T-cell (primary cell): ENCODE data around the gene CDX4. TPM values are rescaled to one million over a fixed set of nuclear protein-coding genes. Genes with fewer than 3 reads are reported as not detected.
"Not testable (repeated sequence)": the region's sequence is repeated elsewhere in the genome, so short reads cannot be mapped to it uniquely, and the experiment has no call there.

Source experiments
- ATAC-seq, 4 experiments: fragments of 200-7000 bp in 3 of 4; fragments of 150-1000 bp in 1 of 4; cut with Tn5 transposase; replicated peaks in 1 of 4; 1 replicate in 3 of 4; 2 replicates in 1 of 4; pipeline ENCODE4 v1.10.0; 2021; ENCODE audit warnings: moderate library complexity in 3 of 4, mild to moderate bottlenecking in 2 of 4, moderate number of reproducible peaks in 1 of 4
- CTCF ChIA-PET, 2 donors: fragments of 300-600 bp; sonication (Branson Sonifier 250); formaldehyde crosslinking; loops; one replicate each; lab custom pipeline; 2022; ENCODE audit warnings: antibody characterized with exemption in 2 of 2; lab: Charles Lee
- POLR2A ChIA-PET, 2 donors: fragments of 300-600 bp; sonication (Branson Sonifier 250); formaldehyde crosslinking; loops; one replicate each; lab custom pipeline; 2022; ENCODE audit warnings: antibody characterized with exemption in 2 of 2; lab: Charles Lee
- DNase-seq, 35 experiments: peaks; one replicate each; pipeline versions ENCODE4 v3.0.0 to v3.0.0-alpha.2; 2013 to 2023
- H3K27ac ChIP-seq: one replicate; pipeline ENCODE4 v1.5.1; 2013; ENCODE audit warnings: low read length
- H3K27me3 ChIP-seq, 2 experiments: replicated peaks in 1 of 2; 1 replicate in 1 of 2; 2 replicates in 1 of 2; pipeline versions ENCODE4 v1.6.1 to v1.7.0; 2013; ENCODE audit warnings: low read length in 1 of 2, mixed read lengths in 1 of 2; ENCODE audit not compliant: control insufficient read depth in 2 of 2, insufficient read depth in 2 of 2; ENCODE audit errors: extremely low read depth in 1 of 2
- H3K36me3 ChIP-seq, 2 donors: 1 replicate in 1 of 2; 2 replicates in 1 of 2; pipeline versions ENCODE4 v1.6.1 to v1.7.0; 2013; ENCODE audit warnings: low read length in 1 of 2; ENCODE audit not compliant: control insufficient read depth in 2 of 2, insufficient read depth in 1 of 2; ENCODE audit errors: extremely low read depth in 1 of 2
- H3K4me1 ChIP-seq, 2 experiments: 1 replicate in 1 of 2; 2 replicates in 1 of 2; pipeline versions ENCODE4 v1.6.1 to v1.7.0; 2013; ENCODE audit warnings: low read length in 2 of 2, mixed read lengths in 1 of 2; ENCODE audit not compliant: insufficient read depth in 2 of 2, control insufficient read depth in 1 of 2; ENCODE audit errors: extremely low read depth in 1 of 2
- H3K4me3 ChIP-seq, 2 donors: 1 replicate in 1 of 2; 2 replicates in 1 of 2; pipeline versions ENCODE4 v1.5.1 to v1.7.0; 2013; ENCODE audit warnings: mild to moderate bottlenecking in 2 of 2, low read length in 1 of 2, moderate library complexity in 1 of 2; ENCODE audit not compliant: control insufficient read depth in 1 of 2; ENCODE audit errors: extremely low read depth in 1 of 2
- H3K9me3 ChIP-seq: 2 replicates; pipeline ENCODE4 v1.7.0; 2013
- H3K27ac Mint-ChIP-seq, 2 donors: one replicate each; pipeline ENCODE4 v1.8.0; 2020 to 2021; ENCODE audit warnings: mild to moderate bottlenecking in 2 of 2, mixed read lengths in 2 of 2
- H3K27me3 Mint-ChIP-seq, 2 donors: one replicate each; pipeline ENCODE4 v1.8.0; 2021 to 2022; ENCODE audit warnings: mixed read lengths in 2 of 2
- H3K36me3 Mint-ChIP-seq: one replicate; pipeline ENCODE4 v1.8.0; 2021; ENCODE audit warnings: mixed read lengths
- H3K4me1 Mint-ChIP-seq, 3 donors: one replicate each; pipeline ENCODE4 v1.8.0; 2020 to 2022; ENCODE audit warnings: mixed read lengths in 3 of 3, mild to moderate bottlenecking in 1 of 3
- H3K4me3 Mint-ChIP-seq, 3 donors: one replicate each; pipeline ENCODE4 v1.8.0; 2020 to 2022; ENCODE audit warnings: mild to moderate bottlenecking in 3 of 3, mixed read lengths in 3 of 3, moderate library complexity in 3 of 3
- H3K9me3 Mint-ChIP-seq, 3 donors: one replicate each; pipeline ENCODE4 v1.8.0; 2020 to 2022; ENCODE audit warnings: mixed read lengths in 3 of 3
- WGBS: methylation state at CpG from one replicate; pipeline ENCODE4 v1.1.5; 2013; ENCODE audit warnings: missing lambda C conversion rate; ENCODE audit not compliant: insufficient coverage; 5-methylcytosine and 5-hydroxymethylcytosine counted together
- total RNA-seq, 35 experiments: library from RNA in 6 of 35; stranded (reverse) in 6 of 35; fragments of 120-200 nt in 1 of 35; gene quantifications; one replicate each; pipeline versions ENCODE4 v1.2.1 to v1.2.4 and lab custom pipeline; 2013 to 2026

CDX4 gene
- total RNA-seq, 5 donors from 2014 or later (not counting 1 experiment from before 2014, with no cell fraction given): not detected

DNA sequence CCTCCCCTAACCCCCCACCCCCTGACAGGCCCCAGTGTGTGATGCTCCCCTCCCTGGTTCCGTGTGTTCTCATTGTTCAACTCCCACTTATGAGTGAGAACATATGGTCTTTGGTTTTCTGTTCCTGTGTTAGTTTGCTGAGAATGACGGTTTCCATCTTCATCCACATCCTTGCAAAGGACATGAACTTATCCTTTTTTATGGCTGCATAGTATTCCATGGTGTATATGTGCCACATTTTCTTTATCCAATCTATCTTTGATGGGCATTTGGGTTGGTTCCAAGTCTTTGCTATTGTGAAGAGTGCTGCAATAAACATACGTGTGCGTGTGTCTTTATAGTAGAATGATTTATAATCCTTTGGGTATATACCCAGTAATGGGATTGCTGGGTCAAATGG lies 45.3 kb downstream of the CDX4 start:
- peaks cover 2 to 23% of the 10 kb centered on the region in 2 donors for H3K27me3 Mint-ChIP-seq
- H3K36me3 Mint-ChIP-seq, H3K4me1 Mint-ChIP-seq, DNase-seq, H3K4me1 ChIP-seq, H3K4me3 Mint-ChIP-seq, H3K36me3 ChIP-seq, H3K27ac Mint-ChIP-seq, CTCF ChIA-PET, H3K9me3 ChIP-seq, POLR2A ChIA-PET, H3K4me3 ChIP-seq, H3K27me3 ChIP-seq, ATAC-seq, H3K27ac ChIP-seq: not testable (repeated sequence)
- no CpG with 5 or more reads among the region's 4 CpGs for WGBS
- peaks cover 0 to 24% (median 19%) of the 10 kb centered on the region in 3 donors for H3K9me3 Mint-ChIP-seq

Other genes starting within 250 kb of the CDX4 start
- 10 to 100 TPM in 3 of 5 donors, 1 to 10 TPM in 2; 2.3 to 12.8 (median 11.1) TPM for gene NAP1L2, start 232.2 kb upstream of the CDX4 start, total RNA-seq
- gene CHIC1, start 116.1 kb downstream of the CDX4 start, total RNA-seq: 10 to 100 TPM in 4 of 5 donors, 1 to 10 TPM in 1; 9.7 to 14.9 (median 12.7) TPM